BE2C (cell line): ENCODE measurements around the gene GPR139.
A peak's percentile ranks its signal among the peaks of the same experiment; 100 is the strongest.

Experiments
- DNase-seq: peaks from one replicate; pipeline ENCODE4 v3.0.0-alpha.2; 2020
- H3K27me3 ChIP-seq: fragments of 250-450 bp; sonication (Bioruptor Pico); 2 replicates; pipeline ENCODE4 v1.5.1; 2020; ENCODE audit warnings: mild to moderate bottlenecking
- H3K36me3 ChIP-seq: fragments of 250-450 bp; sonication (Bioruptor Pico); 2 replicates; pipeline ENCODE4 v1.5.1; 2020; ENCODE audit warnings: mild to moderate bottlenecking
- H3K4me1 ChIP-seq: fragments of 250-450 bp; sonication (Bioruptor Pico); 2 replicates; pipeline ENCODE4 v1.5.1; 2020
- H3K4me3 ChIP-seq: 2 replicates; pipeline ENCODE4 v1.5.1; 2011; ENCODE audit warnings: low read depth, low read length
- H3K9me3 ChIP-seq: fragments of 250-450 bp; sonication (Bioruptor Pico); 2 replicates; pipeline ENCODE4 v1.5.1; 2020
- CTCF ChIP-seq: IDR thresholded peaks from 2 replicates; pipeline ENCODE4 v1.5.1; 2012; ENCODE audit warnings: mild to moderate bottlenecking, low read depth, low read length

GPR139 gene

GRCh38 chr16:20079106-20079505 lies 5.4 kb upstream of the GPR139 start:
- DNase-seq: no peak
- no peaks in the 10 kb centered on the region for H3K4me1 ChIP-seq
- H3K9me3 ChIP-seq: no peaks in the 10 kb centered on the region
- H3K27me3 ChIP-seq: peaks cover 5% of the 10 kb centered on the region
- H3K36me3 ChIP-seq: no peaks in the 10 kb centered on the region
- no peak for TF ChIP-seq CTCF
- no peak overlapping the region for H3K4me3 ChIP-seq

GRCh38 chr16:20075243-20075642 lies 1.6 kb upstream of the GPR139 start:
- TF ChIP-seq CTCF: no peak
- Histone ChIP-seq H3K27me3 (peaks cover 26% of the 10 kb centered on the region), H3K4me1 (no peaks in the 10 kb centered on the region), H3K9me3 (no peaks in the 10 kb centered on the region), H3K4me3 (no peak overlapping the region), H3K36me3 (no peaks in the 10 kb centered on the region)
- no peak for DNase-seq

- Histone ChIP-seq H3K4me3 (peak overlapping the region; percentile 29), H3K27me3 (peaks cover 26% of the 10 kb centered on the region), H3K36me3 (no peaks in the 10 kb centered on the region), H3K4me1 (no peaks in the 10 kb centered on the region), H3K9me3 (no peaks in the 10 kb centered on the region)
- DNase-seq: no peak
- TF ChIP-seq CTCF: no peak
Measured at GRCh38 chr16:20074099-20074991, 655 bp upstream of the GPR139 start.

GRCh38 chr16:20072874-20073202 lies 852 bp downstream of the GPR139 start:
- no peaks in the 10 kb centered on the region for H3K4me1 ChIP-seq
- peak overlapping the region; percentile 29 for H3K4me3 ChIP-seq
- no peak for DNase-seq
- H3K36me3 ChIP-seq: no peaks in the 10 kb centered on the region
- H3K27me3 ChIP-seq: peaks cover 26% of the 10 kb centered on the region
- H3K9me3 ChIP-seq: no peaks in the 10 kb centered on the region
- TF ChIP-seq CTCF: no peak

- Histone ChIP-seq H3K9me3 (no peaks in the 10 kb centered on the region), H3K4me1 (no peaks in the 10 kb centered on the region), H3K4me3 (peak overlapping the region; percentile 29), H3K27me3 (peaks cover 26% of the 10 kb centered on the region), H3K36me3 (no peaks in the 10 kb centered on the region)
- DNase-seq: no peak
- no peak for TF ChIP-seq CTCF
Measured at GRCh38 chr16:20072146-20072873, 1.4 kb downstream of the GPR139 start.

- Histone ChIP-seq H3K4me1 (no peaks in the 10 kb centered on the region), H3K36me3 (no peaks in the 10 kb centered on the region), H3K9me3 (no peaks in the 10 kb centered on the region; the same call in 1 of the 2 replicates), H3K4me3 (no peak overlapping the region), H3K27me3 (no peaks in the 10 kb centered on the region)
- DNase-seq: no peak
- TF ChIP-seq CTCF: no peak
Measured at GRCh38 chr16:20064931-20065330, 8.8 kb downstream of the GPR139 start.
